ENCODE measurements around the gene C1QTNF5.

Gene C1QTNF5

DNA sequence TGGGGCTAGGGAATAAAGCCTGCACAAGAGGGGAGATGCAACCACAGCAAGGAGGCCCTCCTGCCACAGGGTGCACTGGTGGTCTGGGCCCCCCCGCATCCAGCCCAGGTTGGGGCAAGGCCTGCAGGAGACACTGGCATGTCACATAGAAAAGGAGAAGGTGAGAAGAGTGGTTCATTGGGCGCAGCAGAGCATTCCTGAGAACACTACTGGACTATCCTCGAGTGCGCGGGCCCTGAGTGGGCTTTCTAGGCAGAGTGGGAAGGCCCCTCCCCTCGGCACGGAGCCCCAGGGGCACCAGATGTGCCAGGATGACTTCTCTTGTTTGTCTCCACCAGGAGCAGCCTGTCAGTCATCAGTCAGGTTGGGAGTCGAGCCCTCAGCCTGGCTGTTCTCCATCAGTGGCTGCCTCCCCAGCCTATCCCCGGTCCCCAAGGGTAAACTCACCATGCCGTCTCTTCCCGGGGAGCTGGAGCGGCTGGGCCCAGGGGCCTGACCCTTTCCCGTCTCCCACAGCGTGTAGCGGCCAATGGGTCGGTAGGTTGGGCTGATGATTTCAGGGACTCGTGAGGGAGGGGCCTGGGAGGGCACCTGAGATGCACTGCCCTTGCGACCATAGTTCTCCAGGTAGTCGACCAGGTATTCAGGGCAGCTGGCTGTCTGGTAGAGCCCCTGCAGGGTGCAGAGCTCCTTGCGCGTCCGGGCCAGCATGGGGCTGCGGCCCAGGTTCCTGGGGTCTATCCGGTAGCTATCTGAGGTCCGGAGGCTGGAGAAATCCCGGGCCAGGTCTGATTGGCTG lies 31.8 kb upstream of the C1QTNF5 start:
- DNase-seq: no peak

DNA sequence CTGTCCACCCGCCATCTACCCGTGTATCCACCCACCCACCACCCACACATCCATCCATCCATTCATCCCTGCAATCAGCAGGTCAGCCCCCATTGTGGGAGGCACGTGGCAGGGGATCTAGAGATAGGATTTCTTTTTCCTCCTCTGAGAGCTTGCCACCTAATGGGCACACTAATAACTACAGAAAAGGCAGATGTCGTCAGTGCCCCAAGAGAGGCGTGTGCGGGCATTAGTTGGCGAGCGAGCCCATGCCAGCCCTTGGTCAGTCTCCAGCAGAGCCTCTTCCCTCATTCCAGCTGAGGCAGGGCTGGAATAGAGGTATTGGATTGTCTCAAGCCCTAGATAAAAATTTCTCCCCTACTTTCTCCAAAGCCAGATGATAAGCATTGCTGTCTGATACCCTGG lies 31.1 kb upstream of the C1QTNF5 start:
- DNase-seq: no peak

DNA sequence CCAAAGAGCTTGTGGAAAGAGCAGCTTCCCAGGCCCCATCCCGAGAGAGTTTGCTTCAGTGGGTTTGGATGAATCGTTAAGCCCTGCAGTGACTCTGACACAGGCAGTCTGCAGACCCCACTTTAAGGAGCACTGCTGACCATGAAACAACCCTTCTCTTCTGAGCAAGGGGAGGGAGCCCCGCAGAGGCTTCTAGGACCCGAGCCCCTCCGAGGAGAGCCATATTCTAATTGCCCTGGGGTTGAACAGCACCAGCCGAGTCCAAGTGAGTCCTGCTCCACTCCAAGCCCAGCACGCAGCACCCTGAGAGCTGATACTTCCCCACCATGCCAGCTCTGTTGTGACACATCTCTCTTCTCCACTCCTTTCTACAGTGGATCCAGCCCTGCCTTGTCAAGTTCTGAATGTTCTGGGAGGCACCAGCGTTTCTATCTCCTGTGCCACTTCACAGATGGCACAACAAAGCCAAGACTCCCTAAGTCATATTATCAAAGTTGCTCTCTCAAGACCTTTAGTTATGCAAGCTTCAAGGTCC lies 30.5 kb upstream of the C1QTNF5 start:
- DNase-seq: no peak

DNA sequence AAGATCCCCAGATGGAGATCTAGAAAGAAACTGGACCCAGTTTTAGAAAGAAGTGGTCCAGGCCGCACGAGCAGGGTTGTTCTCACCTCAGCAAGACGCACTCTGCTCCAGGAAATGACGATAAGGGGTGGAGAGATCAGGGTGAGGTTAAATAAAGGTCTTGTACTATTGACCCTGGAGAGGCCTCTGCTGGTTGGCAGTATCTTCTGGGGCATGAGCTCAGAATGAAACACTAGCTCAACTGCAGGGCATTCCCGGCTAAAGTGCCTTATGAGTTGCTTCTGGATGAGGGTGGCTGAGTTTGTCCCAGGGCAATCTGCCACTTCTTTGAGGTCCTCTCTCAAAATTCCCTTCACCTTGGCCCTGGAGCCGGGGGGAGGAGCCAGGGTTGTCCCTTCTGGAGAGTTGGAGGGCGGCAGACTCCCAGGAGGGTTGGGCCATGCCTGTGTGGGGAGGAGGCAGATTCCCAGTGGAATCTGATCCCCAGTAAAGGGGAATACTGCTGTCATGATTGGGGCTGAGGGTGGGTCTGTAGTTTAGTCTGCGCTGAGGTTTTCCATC lies 29.9 kb upstream of the C1QTNF5 start:
- DNase-seq: no peak

DNA sequence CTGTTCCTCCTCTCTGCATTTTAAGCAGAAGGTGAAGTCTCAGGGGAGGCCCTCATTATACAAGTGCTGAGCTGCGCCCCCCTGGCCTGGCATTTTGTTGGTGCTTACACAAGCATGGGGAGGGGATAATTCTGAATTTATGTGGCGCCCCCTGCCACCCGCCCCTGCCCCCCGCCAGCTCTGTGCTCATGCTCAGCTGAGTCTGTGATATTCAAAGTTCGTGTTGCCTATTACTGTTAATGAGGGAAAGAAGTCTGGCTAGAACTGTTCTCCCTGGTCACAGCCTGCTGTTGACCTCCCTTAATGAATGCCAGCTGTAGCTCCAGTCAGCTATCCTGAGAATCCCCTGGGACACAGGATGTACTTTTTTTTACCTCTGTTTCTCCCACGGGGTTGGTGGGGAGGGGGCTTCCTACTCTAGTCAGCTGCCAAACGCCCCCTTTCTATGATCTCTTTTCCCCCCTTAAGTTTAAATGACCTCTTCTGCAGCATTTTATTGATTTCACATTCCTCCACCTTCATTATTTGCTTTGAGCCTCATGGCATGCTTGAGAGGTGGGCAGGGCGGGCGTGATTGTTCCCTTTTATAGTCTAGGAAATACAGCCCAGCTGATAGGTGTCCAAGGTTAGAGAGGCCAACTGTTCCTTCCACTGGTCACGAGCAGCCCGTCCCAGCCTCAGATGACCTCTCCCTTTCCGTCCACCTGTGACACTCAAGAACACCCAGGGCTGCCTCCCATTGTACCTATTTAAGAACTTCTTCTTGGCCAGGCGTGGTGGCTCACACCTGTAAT lies 28.6 kb upstream of the C1QTNF5 start:
- DNase-seq: no peak

- no peak for DNase-seq
These were observed 27.7 kb upstream of the C1QTNF5 start for GRCh38 chr11:119368121-119369034.

GRCh38 chr11:119367661-119368120 lies 27.0 kb upstream of the C1QTNF5 start:
- DNase-seq: no peak

GRCh38 chr11:119366690-119367620 lies 26.3 kb upstream of the C1QTNF5 start:
- DNase-seq: no peak

DNA sequence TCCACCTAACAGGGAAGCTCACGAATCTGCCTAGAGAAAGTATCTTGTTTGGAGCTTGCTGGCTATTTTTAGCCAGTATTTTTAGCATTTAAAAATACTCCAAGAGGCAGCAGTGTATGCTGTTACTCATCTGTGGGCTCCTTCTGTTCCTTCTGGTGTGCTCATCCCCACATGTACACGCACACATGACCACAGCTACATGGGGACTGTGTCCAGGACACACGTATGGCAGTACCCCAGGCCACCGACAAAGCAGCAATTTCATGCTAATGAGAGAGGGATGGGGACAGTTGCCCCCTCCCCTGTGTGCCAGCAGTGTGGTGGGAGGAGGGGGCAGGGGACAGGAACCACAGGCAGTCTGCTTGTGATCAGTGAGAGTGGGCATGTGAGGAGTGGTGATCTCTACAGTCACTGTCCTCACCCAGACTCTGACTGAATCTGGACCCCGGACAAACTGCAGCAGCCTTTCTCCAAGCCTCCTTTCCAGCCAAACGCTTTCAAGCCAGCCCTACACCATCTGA lies 24.4 kb upstream of the C1QTNF5 start:
- DNase-seq: no peak

DNA sequence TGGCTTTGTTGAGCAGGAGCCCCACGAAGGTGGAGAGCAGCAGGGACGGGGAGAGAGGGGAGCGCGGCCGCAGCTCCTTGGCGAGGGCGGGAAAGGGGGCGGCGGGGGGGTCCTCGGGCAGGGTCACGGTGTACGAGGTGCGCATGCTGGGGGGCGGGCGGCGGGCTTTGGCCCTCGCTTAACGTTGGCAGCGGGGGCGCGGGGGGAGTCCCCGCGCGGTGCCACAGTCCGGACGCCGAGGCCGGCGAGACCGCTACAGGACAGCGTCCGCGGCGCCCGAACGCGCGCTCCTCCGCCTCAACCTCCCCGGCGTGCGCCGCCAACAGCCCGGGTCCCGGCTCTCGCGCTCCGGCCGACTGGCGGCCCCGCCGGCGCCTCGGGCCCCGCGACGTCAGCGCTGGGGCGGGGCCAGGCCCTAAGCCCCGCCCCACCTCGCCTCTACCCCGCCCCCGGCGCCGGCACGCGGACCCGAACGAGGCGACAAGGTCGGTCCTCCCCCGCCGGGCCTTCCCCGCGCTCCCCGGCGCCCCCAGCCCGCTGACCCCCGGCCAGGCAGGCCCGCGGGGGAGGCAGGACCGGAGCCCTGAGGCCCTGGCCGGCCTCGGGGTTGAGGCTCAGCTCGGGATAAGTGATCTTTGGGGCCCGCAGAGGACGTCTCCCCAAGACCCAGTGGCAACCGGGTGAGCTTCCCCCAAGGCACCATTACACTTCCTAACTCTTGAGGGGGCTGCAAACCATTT lies 23.3 kb upstream of the C1QTNF5 start:
- DNase-seq: no peak

DNA sequence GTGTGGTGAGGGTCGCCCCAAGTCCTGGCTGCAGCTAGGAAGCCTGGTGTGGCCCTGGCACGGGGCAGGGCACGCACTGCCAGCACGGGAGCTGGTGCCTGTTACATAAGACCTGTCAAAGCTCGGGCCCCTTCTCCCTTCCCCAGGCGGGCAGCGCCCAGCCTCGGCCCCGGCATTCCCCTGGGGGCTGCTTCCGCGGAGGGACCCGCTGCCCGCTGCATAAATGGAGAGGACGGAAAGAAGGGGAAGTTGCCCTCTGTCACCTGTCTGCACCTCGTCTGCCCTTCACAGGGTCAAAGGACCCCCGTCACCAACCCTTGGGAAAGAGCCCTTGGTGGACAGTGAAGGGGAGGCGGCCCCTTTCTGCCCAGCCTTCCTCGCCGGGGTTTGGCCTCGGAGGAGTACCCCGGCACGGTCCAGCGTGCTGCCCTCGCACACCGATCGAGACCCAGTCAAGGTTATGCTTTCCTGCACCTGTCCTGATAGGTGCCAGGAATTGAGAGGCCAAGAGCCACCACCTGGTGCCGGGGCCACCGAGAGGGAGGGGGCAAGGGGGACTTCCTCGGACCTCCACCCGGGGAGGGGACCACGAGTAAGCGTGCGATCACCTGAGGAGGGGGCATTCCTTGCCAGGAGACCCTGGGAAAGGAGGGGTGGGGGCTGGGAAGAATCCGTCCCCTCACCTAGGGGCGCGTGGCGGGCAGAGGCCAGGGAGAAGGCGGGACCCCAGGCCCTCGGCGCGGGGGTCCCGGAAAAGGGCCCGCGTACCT lies 22.6 kb upstream of the C1QTNF5 start:
- DNase-seq: no peak

DNA sequence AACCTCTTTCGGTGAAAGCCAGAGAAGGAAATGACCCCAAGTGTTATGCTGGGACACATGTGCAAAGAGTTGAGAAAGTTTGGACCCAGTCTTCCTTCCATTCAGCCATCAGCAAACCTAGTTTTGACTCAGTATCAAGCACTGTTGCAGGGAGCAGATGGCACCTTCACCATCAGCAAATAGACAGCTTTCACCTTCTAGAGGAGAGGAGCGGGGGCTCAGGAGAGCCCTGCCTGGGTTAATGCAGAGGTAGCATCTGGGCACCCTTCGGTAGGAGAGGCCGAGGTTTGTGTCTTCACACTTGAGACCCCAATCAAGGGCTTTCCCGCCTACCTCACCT lies 22.0 kb upstream of the C1QTNF5 start:
- no peak for DNase-seq

GRCh38 chr11:119361941-119362725 lies 21.4 kb upstream of the C1QTNF5 start:
- no peak for DNase-seq

DNA sequence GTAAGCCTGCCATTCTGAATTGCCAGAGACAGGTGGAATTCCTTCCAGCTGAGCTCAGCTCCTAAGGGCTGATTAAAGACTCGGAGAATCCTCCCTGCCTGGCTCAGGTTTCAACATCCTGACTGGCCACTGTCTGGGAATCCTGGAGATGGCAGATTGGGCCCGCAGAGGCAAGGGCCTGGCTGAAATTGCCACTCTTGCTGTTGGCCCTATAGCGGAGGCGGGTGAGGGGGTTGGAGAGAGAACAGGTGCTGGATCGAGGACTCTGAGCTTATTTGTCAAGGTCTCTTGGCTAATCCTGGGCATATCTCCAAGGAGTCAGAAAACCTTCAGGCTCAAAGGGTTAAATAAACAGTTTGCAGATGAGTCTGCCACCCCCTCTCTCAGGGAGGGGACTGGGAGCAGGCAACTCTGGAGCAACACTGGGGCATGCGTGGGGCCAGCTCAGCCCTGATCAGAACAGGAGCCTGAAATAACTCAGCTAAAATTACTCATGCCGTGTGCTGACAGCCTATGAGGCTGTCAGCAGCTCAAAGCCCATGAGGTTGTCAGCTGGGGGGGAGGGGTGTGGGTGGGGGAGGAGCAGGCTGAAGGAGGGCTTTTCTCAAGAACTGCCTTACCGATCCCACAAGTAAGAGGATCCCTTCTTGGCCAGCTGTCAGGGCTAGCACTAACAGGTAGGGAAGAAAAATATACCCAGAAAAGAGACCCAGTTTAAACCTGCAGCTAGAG lies 20.5 kb upstream of the C1QTNF5 start:
- DNase-seq: peak; percentile 40

- DNase-seq: no peak
These were observed 18.9 kb upstream of the C1QTNF5 start for GRCh38 chr11:119359365-119360214.

DNA sequence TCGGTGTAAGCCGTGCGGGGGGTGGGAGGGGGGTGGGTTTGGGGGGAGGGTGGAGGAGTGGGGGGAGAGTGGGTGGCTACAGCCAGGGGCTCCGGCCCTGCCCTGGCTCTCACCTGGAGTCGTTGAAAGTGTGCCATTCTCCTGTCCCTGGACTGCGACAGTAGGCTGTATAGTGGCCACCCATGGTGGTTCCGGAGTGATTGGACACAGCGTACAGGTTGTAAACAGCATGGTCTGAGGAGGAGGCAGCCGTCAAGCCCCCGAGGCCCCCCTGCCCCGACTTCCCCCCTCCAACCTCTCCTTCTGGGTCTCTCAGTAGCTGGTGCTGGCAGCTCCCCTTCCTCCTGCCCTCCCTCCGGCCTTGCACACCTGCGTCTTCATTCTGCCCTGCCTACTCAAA lies 16.4 kb upstream of the C1QTNF5 start:
- DNase-seq: no peak

Measured in SIG-M5 (cell line).